Activated naive CD8-positive, alpha-beta T cell treated with anti-CD3 and anti-CD28 coated beads, Interleukin-2, amount 10 ng/mL, durations not matched to agents 7 days and 5 days (primary cell): Measurements from ENCODE around the gene RARRES1. TPM values are rescaled to one million over a fixed set of nuclear protein-coding genes. Genes with fewer than 3 reads are reported as not detected.

Source experiments
- ATAC-seq: fragments of 150-1000 bp; cut with Tn5 transposase; one replicate; pipeline ENCODE4 v1.10.0; 2021; ENCODE audit warnings: low read depth, moderate library complexity
- POLR2A ChIA-PET: fragments of 350-600 bp; sonication (Branson Sonifier 250); formaldehyde crosslinking; loops from one replicate; lab custom pipeline; 2021; ENCODE audit warnings: antibody characterized with exemption; lab: Charles Lee
- DNase-seq: peaks from one replicate; pipeline ENCODE4 v3.0.0; 2021
- H3K27ac Mint-ChIP-seq: one replicate; pipeline ENCODE4 v1.8.0; 2022; ENCODE audit warnings: mild to moderate bottlenecking, mixed read lengths
- H3K27me3 Mint-ChIP-seq: one replicate; pipeline ENCODE4 v1.8.0; 2022; ENCODE audit warnings: mild to moderate bottlenecking, moderate library complexity, mixed read lengths
- H3K36me3 Mint-ChIP-seq: one replicate; pipeline ENCODE4 v1.8.0; 2021; ENCODE audit warnings: mild to moderate bottlenecking, mixed read lengths
- H3K4me1 Mint-ChIP-seq: one replicate; pipeline ENCODE4 v1.8.0; 2021; ENCODE audit warnings: mixed read lengths
- H3K4me3 Mint-ChIP-seq: one replicate; pipeline ENCODE4 v1.8.0; 2022; ENCODE audit warnings: mild to moderate bottlenecking, moderate library complexity, mixed read lengths
- H3K9me3 Mint-ChIP-seq: one replicate; pipeline ENCODE4 v1.8.0; 2021; ENCODE audit warnings: mixed read lengths
- total RNA-seq, 2 experiments: library from RNA; stranded (reverse); gene quantifications; one replicate each; pipeline ENCODE4 v1.2.3, GENCODE V29; 2021

RARRES1 gene
- total RNA-seq, 2 experiments from 2014 or later = not detected

GRCh38 chr3:158770741-158771350 is 38.6 kb upstream of the RARRES1 start:
- ATAC-seq (no peak), DNase-seq (no peak)
- Mint-ChIP-seq H3K9me3 (no peaks in the 10 kb centered on the region), H3K4me3 (no peak overlapping the region), H3K4me1 (peaks cover 1% of the 10 kb centered on the region), H3K36me3 (no peaks in the 10 kb centered on the region), H3K27me3 (peaks cover 2% of the 10 kb centered on the region), H3K27ac (no peak overlapping the region)
- POLR2A ChIA-PET = no interaction called here

- peaks cover 2% of the 10 kb centered on the region for H3K27me3 Mint-ChIP-seq
- H3K27ac Mint-ChIP-seq = no peak overlapping the region
- DNase-seq (no peak), ATAC-seq (no peak)
- no peaks in the 10 kb centered on the region for H3K4me1 Mint-ChIP-seq
- POLR2A ChIA-PET = no interaction called here
- no peaks in the 10 kb centered on the region for H3K36me3 Mint-ChIP-seq
- H3K9me3 Mint-ChIP-seq = no peaks in the 10 kb centered on the region
- no peak overlapping the region for H3K4me3 Mint-ChIP-seq
Observed at GRCh38 chr3:158769952-158770740, 37.9 kb upstream of the RARRES1 start.

GRCh38 chr3:158769549-158769948 is 37.3 kb upstream of the RARRES1 start:
- POLR2A ChIA-PET = no interaction called here
- H3K27ac Mint-ChIP-seq = no peak overlapping the region
- peaks cover 2% of the 10 kb centered on the region for H3K4me1 Mint-ChIP-seq

GRCh38 chr3:158768881-158769543 is 36.8 kb upstream of the RARRES1 start:
- Mint-ChIP-seq H3K4me1 (peaks cover 3% of the 10 kb centered on the region), H3K27ac (no peak overlapping the region), H3K27me3 (peaks cover 2% of the 10 kb centered on the region), H3K9me3 (no peaks in the 10 kb centered on the region), H3K36me3 (no peaks in the 10 kb centered on the region), H3K4me3 (no peak overlapping the region)
- POLR2A ChIA-PET = no interaction called here
- no peak for DNase-seq
- no peak for ATAC-seq

More at GRCh38 chr3:158769549-158769948, 37.3 kb upstream of the RARRES1 start:
- no peaks in the 10 kb centered on the region for H3K9me3 Mint-ChIP-seq
- H3K27me3 Mint-ChIP-seq = peaks cover 2% of the 10 kb centered on the region
- H3K4me3 Mint-ChIP-seq = no peak overlapping the region
- ATAC-seq (no peak), DNase-seq (no peak)
- H3K36me3 Mint-ChIP-seq = no peaks in the 10 kb centered on the region

GRCh38 chr3:158768361-158768787 is 36.1 kb upstream of the RARRES1 start:
- DNase-seq (no peak), ATAC-seq (no peak)
- H3K27me3 Mint-ChIP-seq = peaks cover 2% of the 10 kb centered on the region
- POLR2A ChIA-PET = no interaction called here
- peaks cover 3% of the 10 kb centered on the region for H3K4me1 Mint-ChIP-seq
- no peak overlapping the region for H3K4me3 Mint-ChIP-seq
- no peak overlapping the region for H3K27ac Mint-ChIP-seq
- H3K36me3 Mint-ChIP-seq = no peaks in the 10 kb centered on the region
- no peaks in the 10 kb centered on the region for H3K9me3 Mint-ChIP-seq

- DNase-seq = no peak
- Mint-ChIP-seq H3K9me3 (no peaks in the 10 kb centered on the region), H3K27me3 (peaks cover 2% of the 10 kb centered on the region), H3K4me1 (peaks cover 3% of the 10 kb centered on the region), H3K27ac (no peak overlapping the region), H3K36me3 (no peaks in the 10 kb centered on the region), H3K4me3 (no peak overlapping the region)
- POLR2A ChIA-PET = no interaction called here
- no peak for ATAC-seq
Observed at GRCh38 chr3:158766364-158766763, 34.1 kb upstream of the RARRES1 start.

- Mint-ChIP-seq H3K27me3 (peaks cover 2% of the 10 kb centered on the region), H3K9me3 (no peaks in the 10 kb centered on the region), H3K4me1 (peaks cover 3% of the 10 kb centered on the region), H3K36me3 (no peaks in the 10 kb centered on the region), H3K4me3 (no peak overlapping the region), H3K27ac (no peak overlapping the region)
- POLR2A ChIA-PET = no interaction called here
- DNase-seq (no peak), ATAC-seq (no peak)
Observed at GRCh38 chr3:158765518-158766205, 33.4 kb upstream of the RARRES1 start.

- DNase-seq (no peak), ATAC-seq (no peak)
- POLR2A ChIA-PET = no interaction called here
- Mint-ChIP-seq H3K4me1 (peaks cover 3% of the 10 kb centered on the region), H3K4me3 (no peak overlapping the region), H3K9me3 (no peaks in the 10 kb centered on the region), H3K27me3 (peaks cover 2% of the 10 kb centered on the region), H3K27ac (no peak overlapping the region), H3K36me3 (no peaks in the 10 kb centered on the region)
Observed at GRCh38 chr3:158763421-158763820, 31.2 kb upstream of the RARRES1 start.

- no peak overlapping the region for H3K27ac Mint-ChIP-seq
- ATAC-seq (no peak), DNase-seq (no peak)
- peaks cover 2% of the 10 kb centered on the region for H3K27me3 Mint-ChIP-seq
- POLR2A ChIA-PET = no interaction called here
- H3K4me3 Mint-ChIP-seq = no peak overlapping the region
- H3K9me3 Mint-ChIP-seq = no peaks in the 10 kb centered on the region
- peaks cover 3% of the 10 kb centered on the region for H3K4me1 Mint-ChIP-seq
- H3K36me3 Mint-ChIP-seq = no peaks in the 10 kb centered on the region
Observed at GRCh38 chr3:158762701-158763100, 30.4 kb upstream of the RARRES1 start.

- Mint-ChIP-seq H3K36me3 (no peaks in the 10 kb centered on the region), H3K9me3 (no peaks in the 10 kb centered on the region), H3K27ac (no peak overlapping the region), H3K4me1 (peaks cover 3% of the 10 kb centered on the region), H3K4me3 (no peak overlapping the region), H3K27me3 (peaks cover 2% of the 10 kb centered on the region)
- POLR2A ChIA-PET = no interaction called here
- no peak for ATAC-seq
- no peak for DNase-seq
Observed at GRCh38 chr3:158761350-158761749, 29.1 kb upstream of the RARRES1 start.

GRCh38 chr3:158755421-158755820 is 23.2 kb upstream of the RARRES1 start:
- Mint-ChIP-seq H3K27me3 (no peaks in the 10 kb centered on the region), H3K4me1 (no peaks in the 10 kb centered on the region), H3K36me3 (no peaks in the 10 kb centered on the region), H3K27ac (no peak overlapping the region), H3K4me3 (no peak overlapping the region), H3K9me3 (no peaks in the 10 kb centered on the region)
- ATAC-seq (no peak), DNase-seq (no peak)
- POLR2A ChIA-PET = interaction anchor here (0.6 kb wide), 1 partner anchor 1590 kb away, joined by 3 read pairs; no protein-coding TSS in a partner anchor

- Mint-ChIP-seq H3K9me3 (no peaks in the 10 kb centered on the region), H3K27me3 (no peaks in the 10 kb centered on the region), H3K4me1 (no peaks in the 10 kb centered on the region), H3K4me3 (no peak overlapping the region), H3K36me3 (no peaks in the 10 kb centered on the region), H3K27ac (no peak overlapping the region)
- POLR2A ChIA-PET = no interaction called here
- ATAC-seq (no peak), DNase-seq (no peak)
Observed at GRCh38 chr3:158753854-158754253, 21.6 kb upstream of the RARRES1 start.

GRCh38 chr3:158751316-158751715 is 19.1 kb upstream of the RARRES1 start:
- Mint-ChIP-seq H3K27ac (no peak overlapping the region), H3K4me3 (no peak overlapping the region), H3K4me1 (peaks cover 1% of the 10 kb centered on the region), H3K27me3 (no peaks in the 10 kb centered on the region), H3K36me3 (peaks cover 1% of the 10 kb centered on the region), H3K9me3 (no peaks in the 10 kb centered on the region)
- POLR2A ChIA-PET = no interaction called here
- no peak for DNase-seq
- no peak for ATAC-seq
